Uterus (tissue), 4 donors: ENCODE measurements around the gene FER. TPM values are rescaled to one million over a fixed set of nuclear protein-coding genes. Genes with fewer than 3 reads are reported as not detected.
"Not testable (repeated sequence)": the region's sequence is repeated elsewhere in the genome, so short reads cannot be mapped to it uniquely, and the experiment has no call there.

Source experiments
- DNase-seq, 2 donors: peaks; one replicate each; pipeline ENCODE4 v3.0.0-alpha.2; 2019 to 2020
- H3K27ac ChIP-seq, 2 donors: fragments of 200-600 bp; sonication (generic); 1 replicate in 1 of 2; 2 replicates in 1 of 2; pipeline ENCODE4 v1.5.1; 2016 to 2018
- H3K27me3 ChIP-seq, 2 donors: fragments of 200-600 bp; sonication (generic); one replicate each; pipeline ENCODE4 v1.5.1; 2018 to 2019; ENCODE audit warnings: control low read depth in 1 of 2
- H3K36me3 ChIP-seq, 2 donors: fragments of 200-600 bp; sonication (generic); one replicate each; pipeline ENCODE4 v1.5.1; 2019; ENCODE audit warnings: control low read depth in 1 of 2
- H3K4me1 ChIP-seq, 2 donors: fragments of 200-600 bp; sonication (generic); one replicate each; pipeline ENCODE4 v1.5.1; 2018 to 2019; ENCODE audit warnings: control low read depth in 1 of 2
- H3K4me3 ChIP-seq, 2 donors: fragments of 200-600 bp; sonication (generic); 1 replicate in 1 of 2; 2 replicates in 1 of 2; pipeline ENCODE4 v1.5.1; 2018 to 2019; ENCODE audit warnings: mild to moderate bottlenecking in 1 of 2
- H3K9me3 ChIP-seq, 2 donors: fragments of 200-600 bp; sonication (generic); one replicate each; pipeline ENCODE4 v1.5.1; 2019; ENCODE audit warnings: control low read depth in 1 of 2
- CTCF ChIP-seq, 4 experiments: fragments of 200-600 bp in 2 of 4; fragments of 450-650 bp in 2 of 4; sonication (generic) in 2 of 4; IDR thresholded peaks; one replicate each; pipeline ENCODE4 v1.5.1; 2016 to 2019; ENCODE audit warnings: antibody characterized with exemption in 4 of 4, mild to moderate bottlenecking in 2 of 4, moderate library complexity in 1 of 4
- POLR2A ChIP-seq, 2 donors: fragments of 450-650 bp; IDR thresholded peaks; one replicate each; pipeline ENCODE4 v1.6.1; 2016; ENCODE audit warnings: antibody characterized with exemption in 2 of 2, mild to moderate bottlenecking in 1 of 2, moderate library complexity in 1 of 2
- intact Hi-C: fragments of 100-400 bp; cut with DNase I; formaldehyde crosslinking; loops from one replicate; pipeline ENCODE4 v1.15.1; 2023; ENCODE audit warnings: low total_unique reads
- total RNA-seq, 4 donors: library from RNA; depleted of rRNA in 3 of 4; stranded (reverse); fragments of >200 nt in 3 of 4; gene quantifications; one replicate each; pipeline versions ENCODE4 v1.1.0 to v1.2.4, GENCODE V29; 2014 to 2023
- donor health status: DM: yes; HTN: yes; CAD: no.

The FER gene
- total RNA-seq, 4 donors from 2014 or later, result 16.9 to 60.1 (median 38.0) TPM

GRCh38 chr5:109045710-109046109 is 298.0 kb downstream of the FER start:
- Histone ChIP-seq H3K4me3 (no peak overlapping the region), H3K27ac (no peak overlapping the region), H3K36me3 (no peaks in the 10 kb centered on the region), H3K27me3 (no peaks in the 10 kb centered on the region), H3K9me3 (no peaks in the 10 kb centered on the region), H3K4me1 (no peaks in the 10 kb centered on the region)
- no peak for DNase-seq
- intact Hi-C loops, result no loop called here
- TF ChIP-seq POLR2A (IDR thresholded peaks at IDR 0.05) (no peak), CTCF (IDR thresholded peaks at IDR 0.05) (no peak)

GRCh38 chr5:109049565-109049964 is 301.9 kb downstream of the FER start:
- intact Hi-C loops, result no loop called here
- Histone ChIP-seq H3K9me3 (no peaks in the 10 kb centered on the region), H3K4me3 (no peak overlapping the region), H3K36me3 (no peaks in the 10 kb centered on the region), H3K27ac (no peak overlapping the region), H3K4me1 (no peaks in the 10 kb centered on the region), H3K27me3 (no peaks in the 10 kb centered on the region)
- TF ChIP-seq CTCF (IDR thresholded peaks at IDR 0.05) (no peak), POLR2A (IDR thresholded peaks at IDR 0.05) (no peak)
- no peak for DNase-seq

GRCh38 chr5:109050321-109050720 is 302.6 kb downstream of the FER start:
- H3K27ac ChIP-seq, H3K27me3 ChIP-seq, H3K9me3 ChIP-seq, H3K36me3 ChIP-seq, H3K4me3 ChIP-seq, intact Hi-C loops, H3K4me1 ChIP-seq, DNase-seq: not testable (repeated sequence)

GRCh38 chr5:109052216-109052615 is 304.5 kb downstream of the FER start:
- intact Hi-C loops, result not testable (repeated sequence)

GRCh38 chr5:109053995-109054417 is 306.3 kb downstream of the FER start:
- Histone ChIP-seq H3K27ac (no peak overlapping the region), H3K4me1 (no peaks in the 10 kb centered on the region), H3K36me3 (no peaks in the 10 kb centered on the region), H3K27me3 (no peaks in the 10 kb centered on the region), H3K4me3 (no peak overlapping the region), H3K9me3 (no peaks in the 10 kb centered on the region)
- TF ChIP-seq CTCF (IDR thresholded peaks at IDR 0.05) (no peak), POLR2A (IDR thresholded peaks at IDR 0.05) (no peak)
- intact Hi-C loops, result no loop called here
- no peak for DNase-seq

More at GRCh38 chr5:109052216-109052615, 304.5 kb downstream of the FER start:
- DNase-seq, H3K4me3 ChIP-seq, H3K27me3 ChIP-seq, H3K4me1 ChIP-seq, H3K9me3 ChIP-seq, H3K27ac ChIP-seq, H3K36me3 ChIP-seq: not testable (repeated sequence)

GRCh38 chr5:109060378-109061025 is 312.8 kb downstream of the FER start:
- TF ChIP-seq CTCF (IDR thresholded peaks at IDR 0.05), result no peak
- no peak for TF ChIP-seq POLR2A (IDR thresholded peaks at IDR 0.05)
- no peaks in the 10 kb centered on the region for H3K9me3 ChIP-seq
- H3K27ac ChIP-seq, result no peak overlapping the region
- no peak overlapping the region for H3K4me3 ChIP-seq
- H3K36me3 ChIP-seq, result no peaks in the 10 kb centered on the region
- no peaks in the 10 kb centered on the region for H3K27me3 ChIP-seq
- no peak for DNase-seq
- intact Hi-C loops, result no loop called here
- no peaks in the 10 kb centered on the region for H3K4me1 ChIP-seq
